HTR-8/SVneo (cell line): ENCODE results near the gene DCTN2.
A peak's percentile ranks its signal among the peaks of the same experiment; 100 is the strongest.
"Not testable (repeated sequence)": the region's sequence is repeated elsewhere in the genome, so short reads cannot be mapped to it uniquely, and the experiment has no call there.

Source experiments
- DNase-seq: peaks from one replicate; pipeline ENCODE4 v3.0.0; 2011; ENCODE audit warnings: low spot score, mixed read lengths; ENCODE audit not compliant: insufficient read length
- FAIRE-seq: peaks from 2 replicates; lab custom pipeline; 2011; peaks lifted over from hg19 to GRCh38; lab: Jason Lieb, UNC

DCTN2 gene

GRCh38 chr12:57496822-57497221 lies 50.2 kb downstream of the DCTN2 start:
- DNase-seq (no peak), FAIRE-seq (no peak)

GRCh38 chr12:57495051-57495701 lies 51.8 kb downstream of the DCTN2 start:
- not testable (repeated sequence) for FAIRE-seq, DNase-seq

- FAIRE-seq: no peak
- no peak for DNase-seq
Observed at GRCh38 chr12:57491393-57492280, 55.4 kb downstream of the DCTN2 start.

GRCh38 chr12:57490126-57490525 lies 56.9 kb downstream of the DCTN2 start:
- DNase-seq: no peak
- FAIRE-seq: no peak

GRCh38 chr12:57489157-57489641 lies 57.8 kb downstream of the DCTN2 start:
- DNase-seq: no peak
- no peak for FAIRE-seq

GRCh38 chr12:57488402-57489156 lies 58.4 kb downstream of the DCTN2 start:
- DNase-seq (no peak), FAIRE-seq (no peak)

- DNase-seq (peak; percentile 95), FAIRE-seq (peak; percentile 73)
Observed at GRCh38 chr12:57487597-57488401, 59.2 kb downstream of the DCTN2 start, which contains the start of gene MARS1. MARS1 (plus strand) TSS chr12:57488068; CDS start chr12:57488091, 23 bp downstream.

GRCh38 chr12:57487055-57487596 lies 59.9 kb downstream of the DCTN2 start:
- FAIRE-seq: no peak
- no peak for DNase-seq

- FAIRE-seq: no peak
- no peak for DNase-seq
Observed at GRCh38 chr12:57485695-57486094, 61.3 kb downstream of the DCTN2 start.

GRCh38 chr12:57483466-57483865 lies 63.5 kb downstream of the DCTN2 start:
- no peak for FAIRE-seq
- DNase-seq: no peak

- FAIRE-seq (no peak), DNase-seq (no peak)
Observed at GRCh38 chr12:57481671-57482070, 65.3 kb downstream of the DCTN2 start.
